IMR-90 (cell line): ENCODE measurements around the gene COA1. TPM values are rescaled to one million over a fixed set of nuclear protein-coding genes. Genes with fewer than 3 reads are reported as not detected.

Source experiments
- ATAC-seq: fragments of 200-7000 bp; cut with Tn5 transposase; 2 replicates; pipeline ENCODE4 v1.9.1; 2020; ENCODE audit warnings: low read depth, mild to moderate bottlenecking, moderate library complexity
- BruUV-seq: library from RNA; stranded (reverse); fragments of 400-500 nt; replicated peaks from 2 replicates; lab custom pipeline; 2021; lab: Mats Ljungman, UMichigan
- CTCF ChIA-PET: fragments of 300-600 bp; formaldehyde crosslinking; extraction: SDS; loops from one replicate; lab custom pipeline; 2021; ENCODE audit warnings: antibody characterized with exemption; lab: Yijun Ruan, JAX
- POLR2A ChIA-PET: fragments of 300-600 bp; sonication (Branson Sonifier 250); formaldehyde crosslinking; loops from one replicate; lab custom pipeline; 2022; ENCODE audit warnings: antibody characterized with exemption; ENCODE audit not compliant: unreplicated experiment; lab: Charles Lee
- DNase-seq: peaks from one replicate; pipeline ENCODE4 v3.0.0; 2013
- H2AFZ ChIP-seq: replicated peaks from 2 replicates; pipeline ENCODE3; 2013; ENCODE audit warnings: low read length, mild to moderate bottlenecking; ENCODE audit not compliant: poor library complexity
- H2AK5ac ChIP-seq: 2 replicates; pipeline ENCODE4 v1.6.1; 2013; ENCODE audit warnings: low read depth, low read length, inconsistent platforms
- H2AK9ac ChIP-seq: replicated peaks from 2 replicates; pipeline ENCODE3; 2013; ENCODE audit warnings: mild to moderate bottlenecking, low read depth, low read length, moderate library complexity; ENCODE audit not compliant: poor library complexity
- H2BK120ac ChIP-seq: 2 replicates; pipeline ENCODE4 v1.6.1; 2013; ENCODE audit warnings: low read depth, low read length, inconsistent platforms
- H2BK15ac ChIP-seq: 3 replicates; pipeline ENCODE4 v1.6.1; 2013; ENCODE audit warnings: low read depth, low read length, inconsistent platforms
- H2BK20ac ChIP-seq: 2 replicates; pipeline ENCODE4 v1.6.1; 2013; ENCODE audit warnings: low read depth, mild to moderate bottlenecking, inconsistent platforms, low read length, moderate library complexity
- H2BK5ac ChIP-seq: 2 replicates; pipeline ENCODE4 v1.6.1; 2013; ENCODE audit warnings: mild to moderate bottlenecking, low read depth, low read length, inconsistent platforms; ENCODE audit not compliant: poor library complexity, severe bottlenecking
- H3K14ac ChIP-seq: replicated peaks from 2 replicates; pipeline ENCODE4 v1.6.1; 2013; ENCODE audit warnings: low read depth, low read length, inconsistent platforms
- H3K18ac ChIP-seq: 2 replicates; pipeline ENCODE4 v1.6.1; 2013; ENCODE audit warnings: low read depth, low read length, control low read depth
- H3K23ac ChIP-seq: 2 replicates; pipeline ENCODE4 v1.6.1; 2013; ENCODE audit warnings: low read depth, low read length, inconsistent platforms
- H3K27ac ChIP-seq: 2 replicates; pipeline ENCODE4 v1.5.1; 2013; ENCODE audit warnings: mild to moderate bottlenecking, control low read depth, low read length; ENCODE audit not compliant: insufficient read depth
- H3K27me3 ChIP-seq: 2 replicates; pipeline ENCODE4 v1.6.1; 2013; ENCODE audit warnings: low read length; ENCODE audit not compliant: control insufficient read depth, insufficient read depth
- H3K36me3 ChIP-seq: 2 replicates; pipeline ENCODE4 v1.6.1; 2013; ENCODE audit warnings: low read length, mixed read lengths; ENCODE audit not compliant: control insufficient read depth, insufficient read depth
- H3K4ac ChIP-seq: 2 replicates; pipeline ENCODE4 v1.6.1; 2013; ENCODE audit warnings: low read depth, low read length, inconsistent platforms
- H3K4me1 ChIP-seq: 2 replicates; pipeline ENCODE4 v1.6.1; 2013; ENCODE audit warnings: low read length, mixed read lengths; ENCODE audit not compliant: control insufficient read depth, insufficient read depth
- H3K4me2 ChIP-seq: 2 replicates; pipeline ENCODE4 v1.6.1; 2013; ENCODE audit warnings: low read depth, mild to moderate bottlenecking, control low read depth, low read length, moderate library complexity
- H3K4me3 ChIP-seq: 2 replicates; pipeline ENCODE4 v1.5.1; 2013; ENCODE audit warnings: low read depth, mild to moderate bottlenecking, control low read depth, low read length, moderate library complexity; ENCODE audit not compliant: insufficient read depth
- H3K56ac ChIP-seq: 2 replicates; pipeline ENCODE4 v1.6.1; 2013; ENCODE audit warnings: low read length, inconsistent platforms; ENCODE audit not compliant: insufficient read depth; ENCODE audit errors: extremely low read depth
- H3K79me1 ChIP-seq, 2 experiments: 2 replicates each; pipeline ENCODE4 v1.6.1; 2013; ENCODE audit warnings: low read length in 2 of 2, inconsistent platforms in 1 of 2, low read depth in 1 of 2
- H3K9ac ChIP-seq: 2 replicates; pipeline ENCODE4 v1.6.1; 2013; ENCODE audit warnings: low read depth, low read length, control low read depth
- H3K9me1 ChIP-seq: 2 replicates; pipeline ENCODE4 v1.6.1; 2013; ENCODE audit warnings: low read length, inconsistent platforms; ENCODE audit not compliant: insufficient read depth
- H3K9me3 ChIP-seq: 2 replicates; pipeline ENCODE4 v1.6.1; 2013; ENCODE audit warnings: low read length; ENCODE audit not compliant: control insufficient read depth, insufficient read depth
- H4K20me1 ChIP-seq: 2 replicates; pipeline ENCODE4 v1.6.1; 2013; ENCODE audit warnings: low read length, inconsistent platforms; ENCODE audit not compliant: insufficient read depth
- H4K5ac ChIP-seq: 2 replicates; pipeline ENCODE4 v1.6.1; 2013; ENCODE audit warnings: mild to moderate bottlenecking, low read depth, low read length, control low read depth
- H4K8ac ChIP-seq, 2 experiments: 2 replicates each; pipeline ENCODE4 v1.6.1; 2013; ENCODE audit warnings: low read depth in 2 of 2, low read length in 2 of 2, control low read depth in 1 of 2, inconsistent platforms in 1 of 2
- H4K91ac ChIP-seq: 2 replicates; pipeline ENCODE4 v1.6.1; 2013; ENCODE audit warnings: low read depth, low read length, inconsistent platforms; ENCODE audit not compliant: insufficient read depth
- FOS ChIP-seq: fragments of 150-350 bp; IDR thresholded peaks from 2 replicates; pipeline ENCODE4 v1.6.1; 2016; ENCODE audit warnings: low read depth, low read length
- MAZ ChIP-seq: IDR thresholded peaks from 2 replicates; pipeline ENCODE4 v1.6.1; 2012; ENCODE audit warnings: low read depth, mild to moderate bottlenecking, low read length, improper control_type of control experiment, moderate library complexity, borderline replicate concordance
- NFE2L2 ChIP-seq: fragments of 150-350 bp; IDR thresholded peaks from 2 replicates; pipeline ENCODE4 v1.6.1; 2016; ENCODE audit warnings: low read depth, mild to moderate bottlenecking, low read length
- SMC3 ChIP-seq: fragments of 150-350 bp; IDR thresholded peaks from 2 replicates; pipeline ENCODE4 v1.6.1; 2016; ENCODE audit warnings: low read depth, mild to moderate bottlenecking, antibody characterized with exemption, low read length, moderate library complexity
- WGBS, 2 experiments: methylation state at CpG; one replicate each; pipeline versions ENCODE4 v1.1.5 to v1.1.7; 2013; ENCODE audit warnings: missing lambda C conversion rate in 2 of 2; ENCODE audit not compliant: insufficient read length in 1 of 2; ENCODE audit errors: extremely low coverage in 2 of 2; 5-methylcytosine and 5-hydroxymethylcytosine counted together
- dilution Hi-C: fragments of 300-500 bp; cut with HindIII; formaldehyde crosslinking; loops from one replicate; pipeline ENCODE4 v1.14.3; 2018; ENCODE audit warnings: low sequenced_read_pairs; ENCODE audit not compliant: unreplicated experiment
- in situ Hi-C: fragments of 300-500 bp; cut with MboI; formaldehyde crosslinking; loops from 3 replicates; pipeline ENCODE4 v1.14.3; 2019; ENCODE audit warnings: low sequenced_read_pairs, inconsistent platforms, mixed read lengths
- intact Hi-C: fragments of 100-400 bp; cut with micrococcal nuclease; formaldehyde crosslinking; loops from 2 replicates; pipeline ENCODE4 v1.10.0; 2022
- polyA plus RNA-seq, 3 experiments: library from polyadenylated mRNA; depleted of rRNA; stranded (reverse); fragments of >200 nt; gene quantifications; 2 replicates each; pipeline ENCODE4 v1.2.3, GENCODE V29; 2012; ENCODE audit warnings: low replicate concordance in 1 of 3
- total RNA-seq: library from RNA; depleted of rRNA; stranded (reverse); fragments of >200 nt; gene quantifications from 2 replicates; pipeline ENCODE4 v1.2.3, GENCODE V29; 2012

The COA1 gene
- total and polyA plus RNA-seq, 2 of the 4 experiments (the other 2 are of a cell fraction) = 34.2 to 59.5 TPM

GRCh38 chr7:43698460-43699255 is 30.7 kb downstream of the COA1 start:
- peak overlapping the region; percentile 19; the same call in 1 of the 2 replicates for H3K9ac ChIP-seq
- H3K27ac ChIP-seq = peak overlapping the region; percentile 6; the same call in 1 of the 2 replicates

More at GRCh38 chr7:43698460-43699255, 30.7 kb downstream of the COA1 start:
- peak overlapping the region; percentile 56 for H2BK120ac ChIP-seq
- H2AFZ ChIP-seq = no peak overlapping the region
- peak overlapping the region; percentile 64; the same call in 1 of the 2 replicates for H2BK20ac ChIP-seq
- ATAC-seq (peak; percentile 24; the same call in 1 of the 2 replicates), DNase-seq (peak; percentile 79)
- H3K56ac ChIP-seq = 0 out of 2 replicates have a peak overlapping the region, but pooled peaks have one; percentile 0
- H3K36me3 ChIP-seq = no peaks in the 10 kb centered on the region
- peak overlapping the region; percentile 20; the same call in 1 of the 2 replicates for H3K23ac ChIP-seq
- WGBS, 2 experiments = no CpG with 5 or more reads among the region's 5 CpGs
- CTCF ChIA-PET = interaction anchor here (0.6 to 6.4 kb wide), 12 partner anchors 11 to 270 kb away, joined by 3 to 104 read pairs (median 5); partner anchors contain the start of gene STK17A
- H3K9me3 ChIP-seq = no peaks in the 10 kb centered on the region
- peaks cover 5% of the 10 kb centered on the region for H3K9me1 ChIP-seq
- H3K4ac ChIP-seq = no peak overlapping the region
- POLR2A ChIA-PET = interaction anchor here (4.0 kb wide), 1 partner anchor 116 kb away, joined by 23 read pairs; the partner anchor contains the start of gene STK17A
- TF ChIP-seq FOS (no peak), MAZ (no peak), SMC3 (no peak), NFE2L2 (no peak)
- no peak overlapping the region for H3K4me3 ChIP-seq
- dilution Hi-C loops = no loop called here
- H4K91ac ChIP-seq = peak overlapping the region; percentile 8; the same call in 1 of the 2 replicates
- intact Hi-C loops = loop anchor here (5.0 kb wide), 1 partner anchor 241 kb away; no protein-coding TSS in a partner anchor
- H4K8ac ChIP-seq = peak overlapping the region; percentile 36 to 64; a peak in 3 of 4 replicates
- no TSS peak for BruUV-seq
- no peaks in the 10 kb centered on the region for H4K20me1 ChIP-seq
- H4K5ac ChIP-seq = no peak overlapping the region; the same call in 1 of the 2 replicates
- no peak overlapping the region for H2AK5ac ChIP-seq
- H2BK15ac ChIP-seq = peak overlapping the region; percentile 55; the same call in 2 of the 3 replicates
- H2BK5ac ChIP-seq = peak overlapping the region; percentile 85
- H3K14ac ChIP-seq = 0 out of 2 replicates have a peak overlapping the region, but pooled peaks have one; percentile 11
- in situ Hi-C loops = no loop called here
- no peaks in the 10 kb centered on the region for H3K27me3 ChIP-seq
- peak overlapping the region; percentile 69; the same call in 1 of the 2 replicates for H3K18ac ChIP-seq
- H3K79me1 ChIP-seq = peaks cover 31 to 43% of the 10 kb centered on the region in 2 experiments
- H2AK9ac ChIP-seq = no peak overlapping the region
- H3K4me1 ChIP-seq = peaks cover 18% of the 10 kb centered on the region
- H3K4me2 ChIP-seq = no peak overlapping the region; the same call in 1 of the 2 replicates
